CD14-positive monocyte (primary cell): ENCODE data around the gene UACA. TPM values are rescaled to one million over a fixed set of nuclear protein-coding genes. Genes with fewer than 3 reads are reported as not detected.

Source experiments
- DNase-seq, 3 donors: peaks; one replicate each; pipeline ENCODE4 v3.0.0-alpha.2; 2011 to 2022
- H2AFZ ChIP-seq: 2 replicates; pipeline ENCODE4 v1.6.0; 2012; ENCODE audit warnings: mild to moderate bottlenecking, low read depth, low read length, inconsistent platforms; ENCODE audit not compliant: insufficient read depth, poor library complexity, severe bottlenecking
- H3K27ac ChIP-seq, 2 donors: 1 replicate in 1 of 2; 2 replicates in 1 of 2; pipeline ENCODE4 v1.5.1; 2012 to 2013; ENCODE audit warnings: low read length in 2 of 2, control low read depth in 1 of 2, inconsistent platforms in 1 of 2, low read depth in 1 of 2, mild to moderate bottlenecking in 1 of 2
- H3K27me3 ChIP-seq, 2 donors: one replicate each; pipeline versions ENCODE4 v1.6.0 to v1.6.1; 2011 to 2013; ENCODE audit warnings: low read length in 2 of 2; ENCODE audit not compliant: control insufficient read depth in 2 of 2, insufficient read depth in 2 of 2
- H3K36me3 ChIP-seq, 2 donors: replicated peaks in 1 of 2; 1 replicate in 1 of 2; 2 replicates in 1 of 2; pipeline versions ENCODE4 v1.5.1 to v1.6.1; 2012 to 2013; ENCODE audit warnings: low read length in 2 of 2, control low read depth in 1 of 2, inconsistent platforms in 1 of 2, mild to moderate bottlenecking in 1 of 2; ENCODE audit not compliant: insufficient read depth in 2 of 2, control insufficient read depth in 1 of 2
- H3K4me1 ChIP-seq, 2 donors: 1 replicate in 1 of 2; 2 replicates in 1 of 2; pipeline versions ENCODE4 v1.5.1 to v1.6.1; 2012 to 2013; ENCODE audit warnings: low read length in 2 of 2, control low read depth in 1 of 2, inconsistent platforms in 1 of 2, mild to moderate bottlenecking in 1 of 2, moderate library complexity in 1 of 2; ENCODE audit not compliant: insufficient read depth in 2 of 2, control insufficient read depth in 1 of 2
- H3K4me2 ChIP-seq: replicated peaks from 2 replicates; pipeline ENCODE3; 2012; ENCODE audit warnings: low read length, moderate library complexity, mild to moderate bottlenecking; ENCODE audit not compliant: poor library complexity, severe bottlenecking; ENCODE audit errors: extremely low read depth
- H3K4me3 ChIP-seq, 3 experiments: fragments of 200-600 bp in 1 of 3; sonication (generic) in 1 of 3; replicated peaks in 1 of 3; 1 replicate in 2 of 3; 2 replicates in 1 of 3; pipeline ENCODE4 v1.5.1; 2011 to 2013; ENCODE audit warnings: low read length in 3 of 3, mild to moderate bottlenecking in 3 of 3, control low read depth in 2 of 3, low read depth in 2 of 3, inconsistent platforms in 1 of 3, moderate library complexity in 1 of 3
- H3K79me2 ChIP-seq: 2 replicates; pipeline ENCODE4 v1.6.0; 2012; ENCODE audit warnings: mild to moderate bottlenecking, control low read depth, inconsistent platforms, low read length, moderate library complexity; ENCODE audit not compliant: insufficient read depth
- H3K9ac ChIP-seq: 2 replicates; pipeline ENCODE4 v1.6.0; 2017; ENCODE audit warnings: low read length, mild to moderate bottlenecking; ENCODE audit not compliant: insufficient read depth, poor library complexity, severe bottlenecking
- H3K9me3 ChIP-seq, 2 donors: replicated peaks in 1 of 2; 1 replicate in 1 of 2; 2 replicates in 1 of 2; pipeline versions ENCODE4 v1.5.1 to v1.6.1; 2012 to 2013; ENCODE audit warnings: low read length in 2 of 2, control low read depth in 1 of 2; ENCODE audit not compliant: control insufficient read depth in 1 of 2, insufficient read depth in 1 of 2
- H4K20me1 ChIP-seq: 2 replicates; pipeline ENCODE4 v1.6.0; 2012; ENCODE audit warnings: mild to moderate bottlenecking, low read length, control low read depth, moderate library complexity; ENCODE audit not compliant: insufficient read depth
- H3K27ac Mint-ChIP-seq, 7 donors: one replicate each; pipeline ENCODE4 v1.8.0; 2020; ENCODE audit warnings: mild to moderate bottlenecking in 7 of 7, mixed read lengths in 7 of 7, moderate library complexity in 6 of 7, inconsistent platforms in 2 of 7
- H3K27me3 Mint-ChIP-seq, 3 donors: one replicate each; pipeline ENCODE4 v1.8.0; 2021 to 2022; ENCODE audit warnings: low read depth in 3 of 3, mild to moderate bottlenecking in 3 of 3, mixed read lengths in 3 of 3, moderate library complexity in 3 of 3, inconsistent platforms in 1 of 3
- H3K36me3 Mint-ChIP-seq, 2 donors: one replicate each; pipeline ENCODE4 v1.8.0; 2020; ENCODE audit warnings: mixed read lengths in 2 of 2, inconsistent platforms in 1 of 2, mild to moderate bottlenecking in 1 of 2
- H3K4me1 Mint-ChIP-seq: one replicate; pipeline ENCODE4 v1.8.0; 2020; ENCODE audit warnings: mild to moderate bottlenecking, mixed read lengths
- H3K4me3 Mint-ChIP-seq, 2 donors: one replicate each; pipeline ENCODE4 v1.8.0; 2020; ENCODE audit warnings: mild to moderate bottlenecking in 2 of 2, mixed read lengths in 2 of 2, moderate library complexity in 1 of 2
- H3K9me3 Mint-ChIP-seq, 7 donors: one replicate each; pipeline ENCODE4 v1.8.0; 2020 to 2022; ENCODE audit warnings: mixed read lengths in 7 of 7, mild to moderate bottlenecking in 6 of 7, moderate library complexity in 6 of 7, inconsistent platforms in 2 of 7
- WGBS: methylation state at CpG from one replicate; pipeline ENCODE4 v1.1.5; 2013; ENCODE audit warnings: missing lambda C conversion rate; ENCODE audit not compliant: insufficient coverage; 5-methylcytosine and 5-hydroxymethylcytosine counted together
- intact Hi-C, 2 donors: fragments of 100-400 bp; cut with micrococcal nuclease; formaldehyde crosslinking; loops; one replicate each; pipeline versions ENCODE4 v1.15.0 to v1.15.1; 2023
- polyA plus RNA-seq, 3 donors: library from polyadenylated mRNA; depleted of rRNA in 1 of 3; unstranded in 2 of 3; stranded (reverse) in 1 of 3; fragments of 300-500 nt in 2 of 3; fragments of >200 nt in 1 of 3; fragmentation: Illumina TruSeq in 2 of 3; gene quantifications; 1 replicate in 2 of 3; 2 replicates in 1 of 3; pipeline ENCODE4 v1.2.3, GENCODE V29; 2012 to 2021
- TF ChIP-seq, protein P1 (sequence below): fragments of 200-600 bp; IDR thresholded peaks from one replicate; pipeline ENCODE4 v1.8.0; 2022; ENCODE audit warnings: antibody characterized with exemption, mild to moderate bottlenecking

UACA gene
- polyA plus RNA-seq, 3 donors, result 1.7 to 3.1 (median 2.4) TPM

DNA sequence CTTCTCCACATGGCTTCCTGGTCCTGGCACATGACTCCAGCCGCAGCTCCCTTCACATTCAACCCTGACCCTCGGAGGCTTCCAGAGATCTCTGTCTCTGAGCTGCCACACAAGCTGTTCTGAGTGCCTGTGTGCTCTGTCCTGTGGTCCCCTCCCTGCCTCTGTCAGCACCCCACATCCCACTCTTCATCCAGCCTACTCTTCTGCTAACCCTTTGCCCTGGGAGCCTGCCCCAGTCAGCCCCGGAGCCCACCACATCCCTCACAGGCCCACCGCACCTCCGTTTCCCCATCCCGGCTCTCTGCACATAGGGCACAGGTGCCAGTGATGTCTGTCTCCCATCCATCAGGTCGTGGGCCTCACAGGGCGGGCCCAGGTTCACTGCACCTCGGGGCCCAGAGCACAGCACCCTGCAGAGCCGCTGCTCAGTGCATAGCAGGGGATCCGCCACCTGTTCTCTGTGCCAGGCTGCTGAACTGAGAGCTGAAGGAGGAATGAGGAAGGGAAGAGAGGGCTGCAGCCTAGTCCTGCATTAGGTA is 133.6 kb downstream of the UACA start:
- no peak overlapping the region for H3K4me2 ChIP-seq
- peaks cover 0 to 5% (median 1%) of the 10 kb centered on the region in 3 donors for H3K27me3 Mint-ChIP-seq
- no peaks in the 10 kb centered on the region for H3K36me3 ChIP-seq
- H3K4me3 Mint-ChIP-seq, result no peak overlapping the region
- no peak for DNase-seq
- no peaks in the 10 kb centered on the region for H3K79me2 ChIP-seq
- no peak overlapping the region for H3K27ac Mint-ChIP-seq
- no peak overlapping the region for H3K4me3 ChIP-seq
- H3K9ac ChIP-seq, result no peak overlapping the region
- intact Hi-C loops, result no loop called here
- H3K27me3 ChIP-seq, result no peaks in the 10 kb centered on the region
- no peak overlapping the region for H3K27ac ChIP-seq
- H3K9me3 ChIP-seq, result no peaks in the 10 kb centered on the region
- no peaks in the 10 kb centered on the region for H4K20me1 ChIP-seq
- H3K9me3 Mint-ChIP-seq, result no peaks in the 10 kb centered on the region
- H3K4me1 Mint-ChIP-seq, result peaks cover 43% of the 10 kb centered on the region
- WGBS, result 89% methylated on average over 11 of the region's 11 CpGs
- TF ChIP-seq, protein P1, sequence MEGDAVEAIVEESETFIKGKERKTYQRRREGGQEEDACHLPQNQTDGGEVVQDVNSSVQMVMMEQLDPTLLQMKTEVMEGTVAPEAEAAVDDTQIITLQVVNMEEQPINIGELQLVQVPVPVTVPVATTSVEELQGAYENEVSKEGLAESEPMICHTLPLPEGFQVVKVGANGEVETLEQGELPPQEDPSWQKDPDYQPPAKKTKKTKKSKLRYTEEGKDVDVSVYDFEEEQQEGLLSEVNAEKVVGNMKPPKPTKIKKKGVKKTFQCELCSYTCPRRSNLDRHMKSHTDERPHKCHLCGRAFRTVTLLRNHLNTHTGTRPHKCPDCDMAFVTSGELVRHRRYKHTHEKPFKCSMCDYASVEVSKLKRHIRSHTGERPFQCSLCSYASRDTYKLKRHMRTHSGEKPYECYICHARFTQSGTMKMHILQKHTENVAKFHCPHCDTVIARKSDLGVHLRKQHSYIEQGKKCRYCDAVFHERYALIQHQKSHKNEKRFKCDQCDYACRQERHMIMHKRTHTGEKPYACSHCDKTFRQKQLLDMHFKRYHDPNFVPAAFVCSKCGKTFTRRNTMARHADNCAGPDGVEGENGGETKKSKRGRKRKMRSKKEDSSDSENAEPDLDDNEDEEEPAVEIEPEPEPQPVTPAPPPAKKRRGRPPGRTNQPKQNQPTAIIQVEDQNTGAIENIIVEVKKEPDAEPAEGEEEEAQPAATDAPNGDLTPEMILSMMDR, result no peak
- no peaks in the 10 kb centered on the region for H3K36me3 Mint-ChIP-seq
- no peak overlapping the region for H2AFZ ChIP-seq
- peaks cover 3 to 15% of the 10 kb centered on the region in 2 donors for H3K4me1 ChIP-seq

DNA sequence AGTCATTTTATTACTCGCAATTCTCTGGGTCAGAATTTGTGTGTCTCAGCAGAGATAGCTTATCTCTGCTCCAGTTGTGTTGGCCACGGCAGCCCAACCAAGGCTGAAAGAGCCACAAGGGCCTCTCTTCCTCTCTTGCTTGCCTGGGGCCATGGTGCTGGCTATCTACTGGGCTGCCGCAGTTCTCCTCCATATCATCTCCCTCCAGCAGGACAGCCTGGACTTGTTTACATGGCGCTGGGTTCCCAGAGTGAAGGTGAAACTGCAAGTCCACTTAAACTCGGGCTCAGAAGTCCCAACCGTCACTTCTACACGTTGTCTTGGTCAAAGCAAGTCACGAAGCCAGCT is 134.8 kb downstream of the UACA start:
- no peak overlapping the region for H3K4me2 ChIP-seq
- H3K9me3 ChIP-seq, result no peaks in the 10 kb centered on the region
- Mint-ChIP-seq H3K9me3 (peaks cover 0 to 4% (median 0%) of the 10 kb centered on the region in 7 donors), H3K36me3 (no peaks in the 10 kb centered on the region), H3K4me1 (peaks cover 41% of the 10 kb centered on the region), H3K4me3 (no peak overlapping the region), H3K27me3 (peaks cover 0 to 5% (median 1%) of the 10 kb centered on the region in 3 donors), H3K27ac (no peak overlapping the region)
- WGBS, result 81% methylated on average over 7 of the region's 8 CpGs
- no peak overlapping the region for H3K4me3 ChIP-seq
- H3K79me2 ChIP-seq, result no peaks in the 10 kb centered on the region
- no peaks in the 10 kb centered on the region for H3K27me3 ChIP-seq
- H2AFZ ChIP-seq, result peak overlapping the region; percentile 17
- intact Hi-C loops, result no loop called here
- H3K4me1 ChIP-seq, result peaks cover 3 to 15% of the 10 kb centered on the region in 2 donors
- no peak overlapping the region for H3K27ac ChIP-seq
- DNase-seq, result no peak
- TF ChIP-seq, protein P1, result no peak
- no peaks in the 10 kb centered on the region for H4K20me1 ChIP-seq
- H3K9ac ChIP-seq, result no peak overlapping the region
- no peaks in the 10 kb centered on the region for H3K36me3 ChIP-seq
